Lung (tissue), 12 donors: Measurements from ENCODE around the gene SYTL3. TPM values are rescaled to one million over a fixed set of nuclear protein-coding genes. Genes with fewer than 3 reads are reported as not detected.

ENCODE experiments used
- ATAC-seq: fragments of 200-7000 bp; cut with Tn5 transposase; one replicate; pipeline ENCODE4 v1.9.1; 2020; ENCODE audit warnings: moderate number of reproducible peaks; ENCODE audit not compliant: insufficient read depth, low FRiP score
- DNase-seq, 3 donors: peaks; one replicate each; pipeline ENCODE4 v3.0.0-alpha.2; 2013 to 2017
- H3K27ac ChIP-seq, 2 donors: one replicate each; pipeline ENCODE4 v1.5.1; 2013; ENCODE audit warnings: mild to moderate bottlenecking in 2 of 2, moderate library complexity in 2 of 2, control low read depth in 1 of 2, inconsistent platforms in 1 of 2, low read depth in 1 of 2, low read length in 1 of 2
- H3K27me3 ChIP-seq, 3 donors: one replicate each; pipeline ENCODE4 v1.5.1; 2013; ENCODE audit warnings: low read length in 2 of 3; ENCODE audit not compliant: control insufficient read depth in 3 of 3, insufficient read depth in 3 of 3
- H3K36me3 ChIP-seq, 4 donors: one replicate each; pipeline ENCODE4 v1.5.1; 2013; ENCODE audit warnings: low read length in 4 of 4, mild to moderate bottlenecking in 1 of 4, moderate library complexity in 1 of 4; ENCODE audit not compliant: control insufficient read depth in 4 of 4, insufficient read depth in 4 of 4
- H3K4me1 ChIP-seq, 5 donors: one replicate each; pipeline ENCODE4 v1.5.1; 2013; ENCODE audit warnings: low read length in 5 of 5, mild to moderate bottlenecking in 2 of 5, moderate library complexity in 1 of 5; ENCODE audit not compliant: control insufficient read depth in 5 of 5, insufficient read depth in 5 of 5
- H3K4me3 ChIP-seq: one replicate; pipeline ENCODE4 v1.5.1; 2013; ENCODE audit warnings: mild to moderate bottlenecking, control low read depth, moderate library complexity
- H3K9ac ChIP-seq, 2 donors: one replicate each; pipeline ENCODE4 v1.5.1; 2013; ENCODE audit warnings: low read length in 2 of 2, control low read depth in 1 of 2; ENCODE audit not compliant: insufficient read depth in 1 of 2
- H3K9me3 ChIP-seq, 4 donors: one replicate each; pipeline ENCODE4 v1.5.1; 2013; ENCODE audit warnings: low read length in 3 of 4, mild to moderate bottlenecking in 1 of 4, moderate library complexity in 1 of 4; ENCODE audit not compliant: control insufficient read depth in 4 of 4, insufficient read depth in 3 of 4
- WGBS, 2 donors: extraction: QIAGEN DNeasy Blood & Tissue Kit; methylation state at CpG; one replicate each; pipeline ENCODE4 v1.1.7; 2013; 5-methylcytosine and 5-hydroxymethylcytosine counted together
- polyA plus RNA-seq, 2 donors: library from polyadenylated mRNA; stranded (reverse); fragments of 200-250 nt; gene quantifications; one replicate each; pipeline ENCODE4 v1.2.1, GENCODE V29; 2013
- total RNA-seq, 2 donors: library from RNA; depleted of rRNA in 1 of 2; stranded (reverse); fragments of >200 nt in 1 of 2; gene quantifications; one replicate each; pipeline ENCODE4 v1.2.1, GENCODE V29; 2014 to 2021
- TF ChIP-seq, protein P1 (sequence below): IDR thresholded peaks from 2 replicates; pipeline ENCODE4 v1.5.1; 2012; ENCODE audit warnings: mild to moderate bottlenecking; ENCODE audit errors: control extremely low read depth, extremely low read depth
- donor health status: control.
- donor health status: control.
- donor health status: Bipolar disorder and iron deficiency.
- donor health status: healthy.
- donor health status: DM: yes; HTN: yes; CAD: no.

Gene SYTL3
- total and polyA plus RNA-seq, 4 donors: 6.5 to 20.0 (median 15.6) TPM

GRCh38 chr6:158707120-158707820 is 57.4 kb downstream of the SYTL3 start:
- Histone ChIP-seq H3K4me3 (no peak overlapping the region), H3K9me3 (no peaks in the 10 kb centered on the region), H3K27me3 (no peaks in the 10 kb centered on the region), H3K36me3 (no peaks in the 10 kb centered on the region), H3K9ac (peak overlapping the region in 1 of 2 donors; percentile 67), H3K4me1 (peaks cover 0 to 47% (median 13%) of the 10 kb centered on the region in 5 donors), H3K27ac (peak overlapping the region; percentile 76 to 85)
- TF ChIP-seq, protein P1, sequence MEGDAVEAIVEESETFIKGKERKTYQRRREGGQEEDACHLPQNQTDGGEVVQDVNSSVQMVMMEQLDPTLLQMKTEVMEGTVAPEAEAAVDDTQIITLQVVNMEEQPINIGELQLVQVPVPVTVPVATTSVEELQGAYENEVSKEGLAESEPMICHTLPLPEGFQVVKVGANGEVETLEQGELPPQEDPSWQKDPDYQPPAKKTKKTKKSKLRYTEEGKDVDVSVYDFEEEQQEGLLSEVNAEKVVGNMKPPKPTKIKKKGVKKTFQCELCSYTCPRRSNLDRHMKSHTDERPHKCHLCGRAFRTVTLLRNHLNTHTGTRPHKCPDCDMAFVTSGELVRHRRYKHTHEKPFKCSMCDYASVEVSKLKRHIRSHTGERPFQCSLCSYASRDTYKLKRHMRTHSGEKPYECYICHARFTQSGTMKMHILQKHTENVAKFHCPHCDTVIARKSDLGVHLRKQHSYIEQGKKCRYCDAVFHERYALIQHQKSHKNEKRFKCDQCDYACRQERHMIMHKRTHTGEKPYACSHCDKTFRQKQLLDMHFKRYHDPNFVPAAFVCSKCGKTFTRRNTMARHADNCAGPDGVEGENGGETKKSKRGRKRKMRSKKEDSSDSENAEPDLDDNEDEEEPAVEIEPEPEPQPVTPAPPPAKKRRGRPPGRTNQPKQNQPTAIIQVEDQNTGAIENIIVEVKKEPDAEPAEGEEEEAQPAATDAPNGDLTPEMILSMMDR: no peak
- ATAC-seq: peak; percentile 58
- 34 to 71% methylated on average over 9 of the region's 9 CpGs for WGBS, 2 donors
- peak; percentile 42 to 63 (median 62) for DNase-seq

DNA sequence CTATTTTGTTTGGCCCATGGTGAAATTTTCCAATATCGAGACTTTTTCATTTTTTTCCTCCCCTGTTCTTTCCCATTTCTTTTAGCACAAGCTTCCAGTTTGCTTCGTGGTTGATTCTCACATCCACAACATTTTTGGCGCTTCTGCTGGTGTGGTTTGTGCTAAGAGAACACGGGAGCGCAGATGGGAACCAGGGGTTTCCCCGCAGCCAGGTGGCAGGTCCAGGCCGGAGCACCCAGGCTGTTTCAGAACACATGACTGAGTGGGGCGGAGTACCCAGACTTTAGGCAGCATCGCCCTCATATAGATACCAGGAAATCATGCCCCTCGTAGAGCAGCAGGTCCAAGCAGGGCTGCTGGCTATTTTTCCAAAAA is 58.0 kb downstream of the SYTL3 start:
- 58 to 72% methylated on average over 10 of the region's 10 CpGs for WGBS, 2 donors
- no peaks in the 10 kb centered on the region for H3K9me3 ChIP-seq
- TF ChIP-seq, protein P1: no peak
- H3K9ac ChIP-seq: no peak overlapping the region
- ATAC-seq (no peak), DNase-seq (peak in 2 of 3 donors; percentile 17 to 18)
- H3K4me3 ChIP-seq: no peak overlapping the region
- H3K36me3 ChIP-seq: no peaks in the 10 kb centered on the region
- H3K27me3 ChIP-seq: no peaks in the 10 kb centered on the region
- H3K4me1 ChIP-seq: peaks cover 0 to 47% (median 13%) of the 10 kb centered on the region in 5 donors
- peak overlapping the region; percentile 76 to 85 for H3K27ac ChIP-seq

DNA sequence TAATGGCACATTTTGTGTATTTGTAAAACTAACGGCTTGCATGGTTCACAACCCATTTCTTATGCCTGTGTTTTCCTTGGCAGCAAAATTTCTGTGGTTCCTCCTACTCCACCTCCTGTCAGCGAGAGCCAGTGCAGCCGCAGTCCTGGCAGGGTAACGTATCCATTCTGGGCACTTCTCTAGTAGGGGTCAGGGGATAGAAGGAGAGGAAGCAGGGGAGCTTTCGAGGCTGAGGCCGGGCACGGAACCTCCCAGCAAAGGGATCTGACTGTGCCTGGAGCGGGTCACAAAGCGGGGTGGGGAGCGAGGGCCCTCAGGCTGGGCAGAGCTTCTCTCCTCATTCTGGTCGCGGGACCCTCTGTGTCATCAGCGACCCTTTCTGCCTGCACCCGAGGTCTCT is 58.4 kb downstream of the SYTL3 start:
- H3K4me3 ChIP-seq: no peak overlapping the region
- peaks cover 0 to 47% (median 13%) of the 10 kb centered on the region in 5 donors for H3K4me1 ChIP-seq

More for the DNA sequence above, 58.4 kb downstream of the SYTL3 start:
- TF ChIP-seq, protein P1: no peak
- H3K36me3 ChIP-seq: no peaks in the 10 kb centered on the region
- H3K27ac ChIP-seq: peak overlapping the region; percentile 76 to 85
- H3K9me3 ChIP-seq: no peaks in the 10 kb centered on the region
- 70 to 84% methylated on average over 14 of the region's 14 CpGs for WGBS, 2 donors
- no peaks in the 10 kb centered on the region for H3K27me3 ChIP-seq
- DNase-seq: peak; percentile 65 to 77 (median 67)
- ATAC-seq: no peak
- no peak overlapping the region for H3K9ac ChIP-seq
